IMR-90 (cell line): Measurements from ENCODE around the gene ITPR2. TPM values are rescaled to one million over a fixed set of nuclear protein-coding genes. Genes with fewer than 3 reads are reported as not detected.

Source experiments
- ATAC-seq: fragments of 200-7000 bp; cut with Tn5 transposase; 2 replicates; pipeline ENCODE4 v1.9.1; 2020; ENCODE audit warnings: low read depth, mild to moderate bottlenecking, moderate library complexity
- BruUV-seq: library from RNA; stranded (reverse); fragments of 400-500 nt; replicated peaks from 2 replicates; lab custom pipeline; 2021; lab: Mats Ljungman, UMichigan
- CTCF ChIA-PET: fragments of 300-600 bp; formaldehyde crosslinking; extraction: SDS; loops from one replicate; lab custom pipeline; 2021; ENCODE audit warnings: antibody characterized with exemption; lab: Yijun Ruan, JAX
- POLR2A ChIA-PET: fragments of 300-600 bp; sonication (Branson Sonifier 250); formaldehyde crosslinking; loops from one replicate; lab custom pipeline; 2022; ENCODE audit warnings: antibody characterized with exemption; ENCODE audit not compliant: unreplicated experiment; lab: Charles Lee
- DNase-seq: peaks from one replicate; pipeline ENCODE4 v3.0.0; 2013
- H2AFZ ChIP-seq: replicated peaks from 2 replicates; pipeline ENCODE3; 2013; ENCODE audit warnings: low read length, mild to moderate bottlenecking; ENCODE audit not compliant: poor library complexity
- H2AK5ac ChIP-seq: 2 replicates; pipeline ENCODE4 v1.6.1; 2013; ENCODE audit warnings: low read depth, low read length, inconsistent platforms
- H2AK9ac ChIP-seq: replicated peaks from 2 replicates; pipeline ENCODE3; 2013; ENCODE audit warnings: mild to moderate bottlenecking, low read depth, low read length, moderate library complexity; ENCODE audit not compliant: poor library complexity
- H2BK120ac ChIP-seq: 2 replicates; pipeline ENCODE4 v1.6.1; 2013; ENCODE audit warnings: low read depth, low read length, inconsistent platforms
- H2BK15ac ChIP-seq: 3 replicates; pipeline ENCODE4 v1.6.1; 2013; ENCODE audit warnings: low read depth, low read length, inconsistent platforms
- H2BK20ac ChIP-seq: 2 replicates; pipeline ENCODE4 v1.6.1; 2013; ENCODE audit warnings: low read depth, mild to moderate bottlenecking, inconsistent platforms, low read length, moderate library complexity
- H2BK5ac ChIP-seq: 2 replicates; pipeline ENCODE4 v1.6.1; 2013; ENCODE audit warnings: mild to moderate bottlenecking, low read depth, low read length, inconsistent platforms; ENCODE audit not compliant: poor library complexity, severe bottlenecking
- H3K14ac ChIP-seq: replicated peaks from 2 replicates; pipeline ENCODE4 v1.6.1; 2013; ENCODE audit warnings: low read depth, low read length, inconsistent platforms
- H3K18ac ChIP-seq: 2 replicates; pipeline ENCODE4 v1.6.1; 2013; ENCODE audit warnings: low read depth, low read length, control low read depth
- H3K23ac ChIP-seq: 2 replicates; pipeline ENCODE4 v1.6.1; 2013; ENCODE audit warnings: low read depth, low read length, inconsistent platforms
- H3K27ac ChIP-seq: 2 replicates; pipeline ENCODE4 v1.5.1; 2013; ENCODE audit warnings: mild to moderate bottlenecking, control low read depth, low read length; ENCODE audit not compliant: insufficient read depth
- H3K27me3 ChIP-seq: 2 replicates; pipeline ENCODE4 v1.6.1; 2013; ENCODE audit warnings: low read length; ENCODE audit not compliant: control insufficient read depth, insufficient read depth
- H3K36me3 ChIP-seq: 2 replicates; pipeline ENCODE4 v1.6.1; 2013; ENCODE audit warnings: low read length, mixed read lengths; ENCODE audit not compliant: control insufficient read depth, insufficient read depth
- H3K4ac ChIP-seq: 2 replicates; pipeline ENCODE4 v1.6.1; 2013; ENCODE audit warnings: low read depth, low read length, inconsistent platforms
- H3K4me1 ChIP-seq: 2 replicates; pipeline ENCODE4 v1.6.1; 2013; ENCODE audit warnings: low read length, mixed read lengths; ENCODE audit not compliant: control insufficient read depth, insufficient read depth
- H3K4me2 ChIP-seq: 2 replicates; pipeline ENCODE4 v1.6.1; 2013; ENCODE audit warnings: low read depth, mild to moderate bottlenecking, control low read depth, low read length, moderate library complexity
- H3K4me3 ChIP-seq: 2 replicates; pipeline ENCODE4 v1.5.1; 2013; ENCODE audit warnings: low read depth, mild to moderate bottlenecking, control low read depth, low read length, moderate library complexity; ENCODE audit not compliant: insufficient read depth
- H3K56ac ChIP-seq: 2 replicates; pipeline ENCODE4 v1.6.1; 2013; ENCODE audit warnings: low read length, inconsistent platforms; ENCODE audit not compliant: insufficient read depth; ENCODE audit errors: extremely low read depth
- H3K79me1 ChIP-seq, 2 experiments: 2 replicates each; pipeline ENCODE4 v1.6.1; 2013; ENCODE audit warnings: low read length in 2 of 2, inconsistent platforms in 1 of 2, low read depth in 1 of 2
- H3K9ac ChIP-seq: 2 replicates; pipeline ENCODE4 v1.6.1; 2013; ENCODE audit warnings: low read depth, low read length, control low read depth
- H3K9me1 ChIP-seq: 2 replicates; pipeline ENCODE4 v1.6.1; 2013; ENCODE audit warnings: low read length, inconsistent platforms; ENCODE audit not compliant: insufficient read depth
- H3K9me3 ChIP-seq: 2 replicates; pipeline ENCODE4 v1.6.1; 2013; ENCODE audit warnings: low read length; ENCODE audit not compliant: control insufficient read depth, insufficient read depth
- H4K20me1 ChIP-seq: 2 replicates; pipeline ENCODE4 v1.6.1; 2013; ENCODE audit warnings: low read length, inconsistent platforms; ENCODE audit not compliant: insufficient read depth
- H4K5ac ChIP-seq: 2 replicates; pipeline ENCODE4 v1.6.1; 2013; ENCODE audit warnings: mild to moderate bottlenecking, low read depth, low read length, control low read depth
- H4K8ac ChIP-seq, 2 experiments: 2 replicates each; pipeline ENCODE4 v1.6.1; 2013; ENCODE audit warnings: low read depth in 2 of 2, low read length in 2 of 2, control low read depth in 1 of 2, inconsistent platforms in 1 of 2
- H4K91ac ChIP-seq: 2 replicates; pipeline ENCODE4 v1.6.1; 2013; ENCODE audit warnings: low read depth, low read length, inconsistent platforms; ENCODE audit not compliant: insufficient read depth
- CEBPB ChIP-seq: IDR thresholded peaks from 2 replicates; pipeline ENCODE4 v1.6.1; 2012; ENCODE audit warnings: low read depth, low read length, improper control_type of control experiment
- CHD1 ChIP-seq: IDR thresholded peaks from 2 replicates; pipeline ENCODE4 v1.6.1; 2012; ENCODE audit warnings: low read depth, low read length, improper control_type of control experiment
- CTCF ChIP-seq: conservative IDR thresholded peaks from 2 replicates; pipeline ENCODE4 v1.5.1; 2012; ENCODE audit warnings: mild to moderate bottlenecking, low read depth, low read length, improper control_type of control experiment
- MAFK ChIP-seq: IDR thresholded peaks from 2 replicates; pipeline ENCODE4 v1.6.1; 2012; ENCODE audit warnings: low read depth, low read length, improper control_type of control experiment
- MXI1 ChIP-seq: IDR thresholded peaks from 2 replicates; pipeline ENCODE4 v1.6.1; 2012; ENCODE audit warnings: low read depth, mild to moderate bottlenecking, low read length, moderate library complexity, borderline replicate concordance
- POLR2A ChIP-seq: IDR thresholded peaks from 2 replicates; pipeline ENCODE4 v1.6.1; 2012; ENCODE audit warnings: mild to moderate bottlenecking, low read depth, low read length
- RAD21 ChIP-seq: IDR thresholded peaks from 2 replicates; pipeline ENCODE4 v1.6.1; 2012; ENCODE audit warnings: low read length, improper control_type of control experiment
- RCOR1 ChIP-seq: IDR thresholded peaks from 2 replicates; pipeline ENCODE4 v1.6.1; 2012; ENCODE audit warnings: mild to moderate bottlenecking, low read length, improper control_type of control experiment; ENCODE audit not compliant: insufficient replicate concordance
- RFX5 ChIP-seq: IDR thresholded peaks from 2 replicates; pipeline ENCODE4 v1.8.0; 2012; ENCODE audit warnings: low read depth, mild to moderate bottlenecking, low read length, moderate library complexity
- USF2 ChIP-seq: fragments of 150-350 bp; IDR thresholded peaks from 2 replicates; pipeline ENCODE4 v1.6.1; 2017; ENCODE audit warnings: mild to moderate bottlenecking, antibody characterized with exemption, low read length, low read depth
- WGBS, 2 experiments: methylation state at CpG; one replicate each; pipeline versions ENCODE4 v1.1.5 to v1.1.7; 2013; ENCODE audit warnings: missing lambda C conversion rate in 2 of 2; ENCODE audit not compliant: insufficient read length in 1 of 2; ENCODE audit errors: extremely low coverage in 2 of 2; 5-methylcytosine and 5-hydroxymethylcytosine counted together
- dilution Hi-C: fragments of 300-500 bp; cut with HindIII; formaldehyde crosslinking; loops from one replicate; pipeline ENCODE4 v1.14.3; 2018; ENCODE audit warnings: low sequenced_read_pairs; ENCODE audit not compliant: unreplicated experiment
- in situ Hi-C: fragments of 300-500 bp; cut with MboI; formaldehyde crosslinking; loops from 3 replicates; pipeline ENCODE4 v1.14.3; 2019; ENCODE audit warnings: low sequenced_read_pairs, inconsistent platforms, mixed read lengths
- intact Hi-C: fragments of 100-400 bp; cut with micrococcal nuclease; formaldehyde crosslinking; loops from 2 replicates; pipeline ENCODE4 v1.10.0; 2022
- polyA plus RNA-seq, 3 experiments: library from polyadenylated mRNA; depleted of rRNA; stranded (reverse); fragments of >200 nt; gene quantifications; 2 replicates each; pipeline ENCODE4 v1.2.3, GENCODE V29; 2012; ENCODE audit warnings: low replicate concordance in 1 of 3
- total RNA-seq: library from RNA; depleted of rRNA; stranded (reverse); fragments of >200 nt; gene quantifications from 2 replicates; pipeline ENCODE4 v1.2.3, GENCODE V29; 2012

ITPR2 gene
- total and polyA plus RNA-seq, 2 of the 4 experiments (the other 2 are of a cell fraction) = 1.2 to 9.0 TPM

- no peak for ATAC-seq
- H4K8ac ChIP-seq = no peak overlapping the region
- peaks cover 4% of the 10 kb centered on the region; the same call in 1 of the 2 replicates for H3K4me1 ChIP-seq
- ChIA-PET CTCF (interaction anchor here (0.7 kb wide), 1 partner anchor 143 kb away, joined by 3 read pairs; no protein-coding TSS in a partner anchor), POLR2A (no interaction called here)
- no CpG with 5 or more reads among the region's 1 CpG for WGBS, 2 experiments
- H3K79me1 ChIP-seq = no peaks in the 10 kb centered on the region
- H3K9me3 ChIP-seq = no peaks in the 10 kb centered on the region
- H2AK9ac ChIP-seq = no peak overlapping the region
- H4K5ac ChIP-seq = no peak overlapping the region
- H2BK5ac ChIP-seq = no peak overlapping the region
- H3K9me1 ChIP-seq = no peaks in the 10 kb centered on the region
- no peak overlapping the region for H4K91ac ChIP-seq
- H2BK15ac ChIP-seq = no peak overlapping the region
- H3K23ac ChIP-seq = no peak overlapping the region
- no peak overlapping the region for H3K4ac ChIP-seq
- H3K27me3 ChIP-seq = peaks cover 2% of the 10 kb centered on the region; the same call in 1 of the 2 replicates
- no peak overlapping the region for H2AFZ ChIP-seq
- H3K14ac ChIP-seq = no peak overlapping the region
- no peak overlapping the region for H2BK20ac ChIP-seq
- H3K18ac ChIP-seq = no peak overlapping the region
- H2BK120ac ChIP-seq = no peak overlapping the region
- H3K4me3 ChIP-seq = no peak overlapping the region
- no TSS peak for BruUV-seq
- H3K36me3 ChIP-seq = no peaks in the 10 kb centered on the region
- intact Hi-C loops (no loop called here), dilution Hi-C loops (no loop called here), in situ Hi-C loops (no loop called here)
- H2AK5ac ChIP-seq = no peak overlapping the region
- H4K20me1 ChIP-seq = no peaks in the 10 kb centered on the region
- TF ChIP-seq RCOR1 (no peak), CHD1 (no peak), MXI1 (no peak), CTCF (no peak), CEBPB (no peak), RFX5 (no peak), USF2 (no peak), RAD21 (no peak), MAFK (no peak), POLR2A (no peak)
- H3K27ac ChIP-seq = no peak overlapping the region
- no peak overlapping the region for H3K4me2 ChIP-seq
- no peak overlapping the region for H3K56ac ChIP-seq
- H3K9ac ChIP-seq = no peak overlapping the region
- DNase-seq = no peak
Measured at GRCh38 chr12:26347300-26347699, 485.7 kb downstream of the ITPR2 start.
